GM12873 (cell line): ENCODE results near the gene ETF1.

ENCODE experiments used
- CTCF ChIP-seq: IDR thresholded peaks from 2 replicates; pipeline ENCODE4 v1.5.1; 2012; ENCODE audit warnings: low read depth, mild to moderate bottlenecking, moderate library complexity, low read length, control low read depth; ENCODE audit not compliant: insufficient read depth; ENCODE audit errors: missing control alignments

ETF1 gene

GRCh38 chr5:138491669-138492559 lies 51.1 kb downstream of the ETF1 start:
- TF ChIP-seq CTCF, result no peak

- no peak for TF ChIP-seq CTCF
Observed at GRCh38 chr5:138491284-138491648, 51.8 kb downstream of the ETF1 start.

- TF ChIP-seq CTCF, result no peak
Observed at GRCh38 chr5:138490648-138491283, 52.3 kb downstream of the ETF1 start.

- no peak for TF ChIP-seq CTCF
Observed at GRCh38 chr5:138489683-138490061, 53.4 kb downstream of the ETF1 start.

- TF ChIP-seq CTCF, result no peak
Observed at GRCh38 chr5:138488481-138488945, 54.5 kb downstream of the ETF1 start.

- no peak for TF ChIP-seq CTCF
Observed at GRCh38 chr5:138482638-138483037, 60.4 kb downstream of the ETF1 start.

GRCh38 chr5:138476918-138477317 lies 66.1 kb downstream of the ETF1 start:
- no peak for TF ChIP-seq CTCF
